ENCODE data around the gene TBC1D4.

Gene TBC1D4

DNA sequence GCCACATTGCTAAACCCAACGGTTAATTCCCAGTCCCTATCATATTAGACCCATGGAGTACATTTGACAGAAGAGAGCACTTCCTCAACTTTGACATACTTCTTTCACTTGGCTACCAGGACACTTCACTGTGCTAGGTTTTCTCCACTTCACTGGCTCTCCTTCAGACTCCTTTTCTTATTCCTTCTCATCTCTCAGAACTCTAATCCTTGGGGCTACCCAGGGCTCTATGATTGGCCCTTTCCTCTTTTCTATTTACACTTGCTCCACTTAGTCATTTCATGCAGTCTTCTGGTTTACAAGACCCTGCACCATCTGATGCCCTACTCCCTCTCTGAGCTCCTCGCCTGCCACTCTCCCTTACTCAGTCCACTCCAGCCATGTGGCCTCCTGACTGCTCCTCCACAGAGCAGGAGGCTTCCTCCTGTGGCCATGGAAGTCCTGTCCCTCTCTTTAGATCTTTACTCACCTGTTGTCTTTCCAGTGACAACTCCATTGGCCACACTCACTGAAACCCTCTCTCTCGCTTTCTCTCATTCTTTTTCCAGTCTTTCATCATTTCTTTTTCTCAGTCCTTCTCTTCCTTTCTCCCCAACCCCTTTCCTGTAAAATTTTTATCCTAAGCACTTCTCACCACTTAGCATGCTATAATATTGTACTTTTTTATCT lies 90.4 kb downstream of the TBC1D4 start:
- DNase-seq (ENCODE audit: low read depth) = no peak

DNA sequence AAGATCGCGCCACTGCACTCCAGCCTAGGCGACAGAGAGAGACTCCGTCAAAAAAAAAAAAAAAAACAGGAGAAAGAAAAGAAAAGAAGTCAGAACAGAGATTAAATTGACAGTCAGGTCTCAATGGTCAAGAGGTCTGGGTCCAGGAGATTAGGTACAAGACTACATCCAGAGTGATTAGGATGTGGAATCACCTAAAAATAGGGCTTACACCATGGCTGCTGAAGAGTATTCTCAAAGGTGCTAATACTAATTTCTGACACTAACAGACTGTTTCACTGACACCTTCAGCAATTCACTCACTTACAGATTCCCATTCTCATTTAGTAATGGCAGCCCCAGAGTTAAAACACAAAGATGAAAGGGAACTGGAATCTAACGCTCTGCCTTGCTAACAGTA lies 91.7 kb downstream of the TBC1D4 start:
- DNase-seq (ENCODE audit: low read depth) = no peak

- no peak for DNase-seq (ENCODE audit: low read depth)
Observed at GRCh38 chr13:75385708-75386083, 96.3 kb downstream of the TBC1D4 start.

DNA sequence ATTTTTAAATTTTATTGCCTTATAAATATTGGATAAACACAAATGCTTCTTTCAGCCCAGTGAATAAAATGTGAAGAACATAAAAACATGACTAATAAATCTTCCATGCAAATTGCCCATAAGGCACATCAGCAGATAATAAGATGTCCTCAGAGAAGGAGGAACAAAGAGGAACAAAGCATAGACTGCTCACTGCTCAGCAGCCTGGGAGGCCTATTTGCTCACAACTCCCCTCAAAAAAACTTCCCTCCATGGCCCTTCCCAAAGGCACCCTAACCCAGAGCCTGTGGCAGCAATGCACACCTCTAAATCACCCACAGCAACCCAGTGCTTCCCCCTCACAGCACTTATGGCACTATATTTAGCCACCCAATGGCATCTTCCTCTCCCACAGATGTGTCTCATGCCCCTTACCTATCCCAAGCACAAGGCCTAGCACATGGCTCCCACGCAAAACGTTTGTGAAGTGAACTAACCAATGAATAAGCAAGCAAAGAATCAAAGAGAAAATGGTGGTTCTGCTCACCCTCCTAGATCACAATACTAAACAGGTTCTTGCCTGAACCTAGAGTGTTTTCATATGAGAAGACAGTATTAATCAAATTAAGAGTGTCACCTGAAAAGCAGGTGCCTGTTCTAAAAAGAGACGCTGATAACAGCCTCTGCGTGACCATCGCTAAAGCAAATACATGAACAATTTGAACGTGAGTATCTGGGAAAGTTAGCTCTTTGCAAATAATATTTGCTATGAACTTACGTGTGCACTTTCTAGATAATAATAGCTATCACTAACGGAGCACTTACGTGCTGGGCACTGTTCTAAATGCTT lies 96.9 kb downstream of the TBC1D4 start:
- no peak for DNase-seq (ENCODE audit: low read depth)

DNA sequence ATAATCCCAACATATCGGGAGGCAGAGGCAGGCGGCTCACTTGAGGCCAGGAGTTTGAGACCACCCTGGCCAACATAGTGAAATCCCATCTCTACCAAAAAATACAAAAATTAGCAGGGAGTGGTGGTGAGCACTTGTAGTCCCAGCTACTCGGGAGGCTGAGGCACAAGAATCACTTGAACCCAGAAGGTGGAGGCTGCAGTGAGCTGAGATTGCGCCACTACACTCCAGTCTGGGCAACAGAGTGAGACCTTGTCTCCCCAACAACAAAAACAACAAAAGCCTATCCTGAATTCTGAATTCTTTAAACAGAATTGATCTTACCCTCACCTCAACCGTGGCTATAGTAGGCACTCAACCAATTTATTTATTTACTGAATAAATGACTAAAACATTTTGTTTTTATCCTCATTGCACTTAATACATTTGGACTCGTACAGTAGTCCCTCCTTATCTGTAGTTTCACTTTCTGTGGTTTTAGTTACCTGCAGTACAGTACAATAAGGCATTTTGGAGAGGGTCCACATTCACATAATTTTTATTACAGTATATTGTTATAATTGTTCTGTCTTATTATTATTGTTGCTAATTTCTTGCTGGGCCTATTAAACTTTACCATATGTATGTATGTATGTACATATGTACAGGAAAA lies 98.8 kb downstream of the TBC1D4 start:
- DNase-seq (ENCODE audit: low read depth) = no peak

DNA sequence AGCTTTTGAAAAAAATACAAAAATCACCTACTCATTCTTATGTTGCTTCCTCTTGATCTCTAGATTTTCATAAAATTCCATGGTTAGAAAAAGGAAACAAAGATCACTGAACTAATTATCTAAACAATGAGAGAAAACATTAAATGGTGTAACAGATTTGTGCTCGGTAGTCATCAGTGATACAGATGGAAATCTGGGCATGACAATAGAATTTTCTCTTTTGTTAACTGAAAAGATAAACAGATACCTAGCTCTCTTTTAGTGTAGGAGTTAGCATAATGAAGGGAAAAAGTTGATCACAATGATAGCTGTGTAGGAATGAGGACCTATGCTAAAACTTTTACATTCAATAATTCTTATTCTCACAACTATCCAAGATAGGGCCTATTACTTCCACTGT lies 103.7 kb downstream of the TBC1D4 start:
- DNase-seq (ENCODE audit: low read depth) = no peak

- DNase-seq (ENCODE audit: low read depth) = no peak
Observed at GRCh38 chr13:75376792-75377402, 105.1 kb downstream of the TBC1D4 start.

GRCh38 chr13:75375329-75375728 lies 106.6 kb downstream of the TBC1D4 start:
- no peak for DNase-seq (ENCODE audit: low read depth)

DNA sequence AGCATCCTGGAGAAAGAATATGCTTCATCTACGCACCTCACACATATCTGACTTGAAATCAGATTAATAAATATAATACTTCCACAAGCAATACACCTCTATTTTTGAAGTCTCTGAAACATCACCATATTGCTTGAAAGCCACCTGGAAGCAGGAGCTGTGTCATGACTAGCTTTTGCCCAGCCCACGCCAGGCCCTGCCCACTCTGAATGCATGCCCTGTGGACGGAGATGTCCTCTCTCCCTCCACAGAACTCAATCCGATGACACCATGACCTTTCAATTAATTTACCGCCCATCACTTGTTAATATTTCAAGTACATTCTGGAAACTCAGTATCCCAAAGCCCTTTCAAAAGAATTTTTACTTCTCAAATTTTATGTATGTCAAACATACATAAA lies 108.0 kb downstream of the TBC1D4 start:
- no peak for DNase-seq (ENCODE audit: low read depth)

GRCh38 chr13:75372923-75373841 lies 108.8 kb downstream of the TBC1D4 start:
- no peak for DNase-seq (ENCODE audit: low read depth)

- DNase-seq (ENCODE audit: low read depth) = peak; percentile 64
Observed at GRCh38 chr13:75372517-75372916, 109.5 kb downstream of the TBC1D4 start.

DNA sequence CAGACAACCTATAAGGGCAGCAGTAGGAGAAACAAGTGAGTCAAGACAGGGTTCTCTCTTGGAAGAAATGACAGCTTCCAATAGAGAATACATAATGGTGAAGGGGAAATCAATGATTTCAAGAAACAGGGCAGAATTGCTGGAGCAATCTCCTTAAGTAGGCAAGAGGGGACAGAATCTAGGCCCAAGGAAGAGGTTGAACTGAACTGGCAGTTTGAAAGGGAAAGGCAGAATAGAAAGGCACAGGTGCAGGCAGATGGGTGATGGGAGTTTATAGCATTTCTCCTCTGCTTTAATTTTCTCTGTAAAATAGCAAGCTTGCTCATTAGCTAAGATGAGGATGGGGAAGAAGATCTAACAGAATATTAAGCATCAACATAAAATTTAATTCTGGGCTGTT lies 110.8 kb downstream of the TBC1D4 start:
- no peak for DNase-seq (ENCODE audit: low read depth)

- no peak for DNase-seq (ENCODE audit: low read depth)
Observed at GRCh38 chr13:75370774-75371173, 111.2 kb downstream of the TBC1D4 start.

DNA sequence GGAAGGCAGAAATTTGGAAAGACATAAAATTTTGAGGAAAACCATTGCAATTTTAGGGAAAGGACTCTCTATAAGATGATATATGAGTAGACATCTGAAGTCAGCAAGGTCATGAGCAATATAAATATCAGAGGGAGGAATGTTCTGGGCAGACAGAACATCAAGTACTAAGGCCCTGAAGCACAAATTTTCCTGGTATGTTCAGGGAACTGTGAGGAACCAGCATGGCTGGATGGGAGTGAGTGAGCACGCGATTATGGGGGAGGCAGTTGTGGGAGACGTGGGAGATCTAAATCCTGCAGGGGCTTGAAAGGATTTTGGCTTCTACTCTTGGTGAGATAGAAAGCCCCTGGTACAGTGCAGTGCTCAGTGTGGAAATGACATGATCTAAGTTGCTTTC lies 112.0 kb downstream of the TBC1D4 start:
- no peak for DNase-seq (ENCODE audit: low read depth)

DNA sequence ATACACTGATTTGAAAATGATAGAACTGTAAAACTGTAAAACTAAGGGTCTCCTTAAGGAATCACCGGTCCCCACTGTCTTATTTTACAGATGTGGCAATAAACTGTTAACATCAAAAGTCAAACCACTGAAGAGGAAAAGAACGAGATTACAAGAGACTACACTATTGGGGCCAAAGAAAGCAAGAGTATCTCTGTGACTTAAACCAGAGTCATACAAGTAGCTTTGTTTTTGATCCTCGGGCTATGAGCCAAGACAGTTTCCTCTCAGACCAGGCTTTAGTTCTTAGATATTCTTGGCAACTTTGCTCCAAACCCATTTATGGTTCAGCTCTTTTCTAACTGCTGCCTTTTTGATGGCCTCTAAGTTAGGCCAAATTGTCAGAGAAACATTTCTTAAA lies 113.8 kb downstream of the TBC1D4 start:
- DNase-seq (ENCODE audit: low read depth) = peak; percentile 89

- no peak for DNase-seq (ENCODE audit: low read depth)
Observed at GRCh38 chr13:75366380-75367280, 115.3 kb downstream of the TBC1D4 start.

GRCh38 chr13:75365724-75366173 lies 116.2 kb downstream of the TBC1D4 start:
- DNase-seq (ENCODE audit: low read depth) = peak; percentile 91

DNA sequence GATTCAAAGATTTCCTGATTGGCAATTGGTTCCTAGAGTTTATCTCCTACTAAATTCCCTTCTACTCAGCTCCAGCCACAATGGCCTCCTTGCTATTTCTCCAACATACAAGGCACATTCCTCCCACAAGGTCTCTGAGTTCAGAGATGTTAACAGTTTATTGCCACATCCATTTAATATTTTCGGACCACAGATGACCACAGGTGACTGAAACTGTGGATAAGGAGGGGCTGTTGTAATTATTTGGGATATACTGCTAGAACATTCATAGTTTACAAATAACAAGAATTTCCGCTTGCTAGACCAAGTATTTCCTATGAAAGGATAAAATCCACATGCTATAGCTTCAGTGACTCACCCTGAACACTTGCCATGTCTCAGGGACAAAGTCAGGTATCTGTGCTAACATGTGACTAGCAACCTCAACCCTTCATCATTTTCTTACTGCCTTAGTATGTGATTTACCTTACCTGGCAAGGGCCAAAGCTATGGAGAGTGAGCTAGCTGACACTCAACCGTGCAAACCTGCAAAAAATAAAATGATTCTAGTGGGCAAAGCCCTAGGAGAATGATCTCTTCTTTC lies 117.7 kb downstream of the TBC1D4 start:
- DNase-seq (ENCODE audit: low read depth) = no peak

GRCh38 chr13:75363371-75363770 lies 118.6 kb downstream of the TBC1D4 start:
- DNase-seq (ENCODE audit: low read depth) = no peak

DNA sequence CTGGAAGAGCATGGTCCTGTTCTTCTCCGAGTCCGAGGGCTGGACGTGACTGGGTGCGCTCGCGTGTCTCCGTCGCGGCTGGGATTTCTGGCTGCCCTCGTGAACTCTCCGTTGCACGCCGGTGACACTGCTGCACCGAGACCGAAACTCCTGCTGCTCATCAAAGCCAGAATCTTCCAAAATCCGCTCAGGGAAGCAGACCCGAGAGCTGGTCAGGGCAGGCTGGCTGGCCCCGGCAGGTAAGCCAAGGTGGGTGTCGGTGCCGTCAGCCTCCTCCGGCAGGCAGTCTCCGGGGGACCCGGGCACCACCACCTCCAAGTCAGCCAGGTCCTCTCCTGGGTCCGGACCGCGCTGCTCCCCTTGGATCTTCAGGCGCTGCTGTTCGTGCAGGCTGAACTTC lies 119.9 kb downstream of the TBC1D4 start:
- DNase-seq (ENCODE audit: low read depth) = no peak
